Measurements from ENCODE around the gene AR.

Gene AR

DNA sequence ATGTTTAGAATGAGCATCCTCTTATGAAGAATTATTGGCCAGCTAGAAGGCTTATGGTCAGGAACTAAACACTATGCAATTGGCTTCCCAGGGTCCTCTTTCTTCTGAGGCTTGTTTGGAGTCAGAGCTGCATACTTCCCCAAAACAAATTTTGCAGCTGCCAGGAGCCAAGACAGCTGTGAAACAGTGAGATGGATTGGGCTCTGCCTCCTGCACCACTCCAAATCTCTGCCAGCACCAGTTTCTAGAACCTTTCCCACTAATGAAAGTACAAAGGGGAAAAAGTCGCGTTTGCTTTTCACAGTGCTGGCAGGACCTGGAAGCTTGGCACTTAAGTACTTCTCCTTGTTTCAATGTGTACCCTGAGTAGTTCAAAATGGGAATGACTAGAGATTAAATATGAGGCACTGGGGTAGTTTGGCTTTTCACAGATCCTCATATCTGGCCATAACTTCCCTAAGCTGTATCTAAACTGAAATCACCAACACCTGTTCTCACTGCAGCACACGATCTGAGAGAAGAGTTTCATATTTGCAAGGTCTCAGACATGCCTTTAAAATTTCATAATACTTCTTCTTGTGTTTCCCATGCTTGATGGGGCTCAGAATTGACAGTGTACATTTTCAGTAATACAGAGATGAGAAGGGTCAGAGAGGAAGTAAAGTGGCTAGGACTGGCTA is 20.7 kb upstream of the AR start:
- H3K27ac ChIP-seq: no peak overlapping the region

DNA sequence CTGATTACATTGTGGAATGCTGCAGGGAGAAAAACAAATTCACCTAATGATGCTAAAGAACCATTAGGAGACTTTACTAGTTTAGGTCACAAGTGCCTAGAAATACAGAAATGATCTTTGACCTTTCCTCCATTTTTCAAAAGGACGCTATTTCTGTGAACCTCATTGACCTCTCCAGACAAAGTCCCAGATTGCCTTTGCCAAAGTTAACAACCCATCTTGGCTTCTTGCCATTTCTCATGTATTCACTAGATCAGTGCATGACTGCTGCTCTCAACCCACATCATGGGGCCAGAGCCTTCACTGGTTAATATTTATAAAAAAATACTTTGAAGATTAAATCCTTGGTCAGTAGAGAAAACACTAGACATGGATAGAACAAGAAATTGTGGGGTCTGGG is 19.9 kb upstream of the AR start:
- intact Hi-C loops (cut with DNase I; ENCODE audit: low total_unique reads): no loop called here
- no peaks in the 10 kb centered on the region for H3K27me3 ChIP-seq
- H3K4me1 ChIP-seq: peaks cover 0 to 21% (median 4%) of the 10 kb centered on the region in 4 donors
- no peak overlapping the region for H3K27ac ChIP-seq
- no peak overlapping the region for H3K4me3 ChIP-seq
- DNase-seq: no peak
- no peak for TF ChIP-seq CTCF (IDR thresholded peaks at IDR 0.05)
- H3K36me3 ChIP-seq: no peaks in the 10 kb centered on the region
- H3K9me3 ChIP-seq: peaks cover 0 to 4% (median 0%) of the 10 kb centered on the region in 3 donors

More for the DNA sequence above, 20.7 kb upstream of the AR start:
- DNase-seq: no peak
- no peaks in the 10 kb centered on the region for H3K36me3 ChIP-seq
- no peaks in the 10 kb centered on the region for H3K27me3 ChIP-seq
- H3K4me3 ChIP-seq: no peak overlapping the region
- H3K4me1 ChIP-seq: peaks cover 0 to 21% (median 4%) of the 10 kb centered on the region in 4 donors
- H3K9me3 ChIP-seq: peaks cover 0 to 11% (median 0%) of the 10 kb centered on the region in 3 donors
- intact Hi-C loops (cut with DNase I; ENCODE audit: low total_unique reads): no loop called here
- no peak for TF ChIP-seq CTCF (IDR thresholded peaks at IDR 0.05)

DNA sequence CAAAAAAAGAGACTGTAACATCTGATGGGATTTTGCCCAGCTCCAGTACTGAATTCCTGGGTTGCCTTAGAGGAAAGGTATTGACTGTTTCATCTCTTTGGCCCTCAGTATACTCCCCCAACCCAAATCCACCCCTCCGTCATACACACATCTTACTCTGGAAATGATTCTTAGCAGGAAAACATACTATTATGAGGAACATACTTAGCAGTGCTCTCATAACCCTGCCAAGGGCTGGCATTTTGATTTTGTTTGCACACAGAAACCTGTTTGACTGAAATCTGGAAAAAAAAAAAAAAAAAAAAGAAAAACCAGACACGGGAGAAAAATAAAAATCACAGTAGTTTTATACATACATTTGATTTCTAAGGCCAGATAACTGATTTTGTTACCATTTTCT is 19.4 kb upstream of the AR start:
- Histone ChIP-seq H3K4me3 (no peak overlapping the region), H3K27ac (no peak overlapping the region), H3K4me1 (peaks cover 0 to 21% (median 4%) of the 10 kb centered on the region in 4 donors), H3K9me3 (no peaks in the 10 kb centered on the region), H3K27me3 (no peaks in the 10 kb centered on the region), H3K36me3 (no peaks in the 10 kb centered on the region)
- TF ChIP-seq CTCF (IDR thresholded peaks at IDR 0.05): no peak
- intact Hi-C loops (cut with DNase I; ENCODE audit: low total_unique reads): no loop called here
- no peak for DNase-seq

DNA sequence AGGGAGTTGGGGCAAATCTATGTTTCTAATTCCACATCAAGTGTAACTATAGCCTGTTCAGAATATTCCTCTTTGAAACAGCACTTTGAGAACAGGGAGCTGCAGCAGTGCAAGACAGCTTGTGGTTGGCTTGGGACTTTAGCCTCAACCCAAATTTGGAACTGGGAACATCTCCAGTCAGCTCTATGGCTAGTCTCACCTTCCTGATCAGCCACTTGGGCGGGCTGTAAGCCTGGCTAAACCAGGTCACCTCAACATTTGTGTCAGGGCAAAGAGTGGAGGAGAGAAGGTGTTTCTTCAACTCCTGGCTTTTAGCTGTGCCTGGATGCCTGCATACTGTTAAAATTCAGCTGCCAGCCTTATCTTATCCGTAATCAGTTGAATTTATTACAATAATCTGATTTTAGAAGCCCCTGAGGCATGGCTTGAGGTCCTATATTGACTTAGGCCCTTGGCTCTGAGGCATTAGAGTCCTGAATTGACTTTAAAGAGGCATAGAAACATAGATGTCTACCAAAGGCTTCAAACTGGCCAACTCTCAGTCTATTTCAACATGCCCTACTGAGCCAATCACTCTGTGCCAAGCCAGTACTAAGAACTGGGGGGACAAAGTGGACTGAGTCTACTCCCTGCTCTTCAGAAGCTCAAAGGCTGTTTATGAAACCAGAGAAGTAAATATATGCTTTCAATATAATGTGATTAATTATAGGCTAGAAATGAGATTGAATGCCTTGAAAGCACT is 18.7 kb upstream of the AR start:
- Histone ChIP-seq H3K4me1 (peaks cover 0 to 21% (median 4%) of the 10 kb centered on the region in 4 donors), H3K36me3 (no peaks in the 10 kb centered on the region), H3K9me3 (no peaks in the 10 kb centered on the region), H3K27me3 (no peaks in the 10 kb centered on the region), H3K27ac (no peak overlapping the region), H3K4me3 (no peak overlapping the region)
- DNase-seq: no peak
- no peak for TF ChIP-seq CTCF (IDR thresholded peaks at IDR 0.05)
- intact Hi-C loops (cut with DNase I; ENCODE audit: low total_unique reads): no loop called here

DNA sequence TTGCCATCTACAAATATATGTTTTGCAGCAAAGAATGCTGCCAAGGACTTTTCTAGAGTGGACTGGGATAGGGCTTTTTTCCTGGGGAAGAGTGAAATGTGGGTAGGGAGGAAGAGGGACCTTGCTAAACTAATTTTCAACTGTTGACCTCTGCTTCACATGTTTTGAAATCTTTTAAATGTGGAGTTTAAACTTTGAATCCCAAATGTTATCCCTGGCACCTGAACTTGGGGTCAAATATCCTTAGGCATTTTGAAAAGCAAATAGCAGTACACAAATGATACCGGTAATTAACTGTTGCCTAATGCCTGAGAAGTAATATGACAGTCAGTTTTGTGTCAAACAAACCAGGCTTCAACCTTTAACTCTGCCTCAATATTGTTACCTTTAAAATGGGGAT is 7.3 kb upstream of the AR start:
- H3K27me3 ChIP-seq: no peaks in the 10 kb centered on the region
- no peak overlapping the region for H3K27ac ChIP-seq
- H3K4me1 ChIP-seq: no peaks in the 10 kb centered on the region
- no peak for DNase-seq
- TF ChIP-seq CTCF (IDR thresholded peaks at IDR 0.05): no peak
- no peaks in the 10 kb centered on the region for H3K36me3 ChIP-seq
- no peaks in the 10 kb centered on the region for H3K9me3 ChIP-seq
- intact Hi-C loops (cut with DNase I; ENCODE audit: low total_unique reads): no loop called here
- no peak overlapping the region for H3K4me3 ChIP-seq

Data from tibial artery (tissue), 4 donors.